GM12892 (cell line): ENCODE results near the gene KLF17.

Source experiments
- POLR2A ChIP-seq: IDR thresholded peaks from 2 replicates; pipeline ENCODE4 v1.6.1; 2011; ENCODE audit warnings: low read depth, low read length, control low read depth
- POLR2AphosphoS5 ChIP-seq: IDR thresholded peaks from 2 replicates; pipeline ENCODE4 v1.6.1; 2011; ENCODE audit warnings: low read depth, low read length, control low read depth
- TAF1 ChIP-seq: IDR thresholded peaks from 2 replicates; pipeline ENCODE4 v1.6.1; 2011; ENCODE audit warnings: low read depth, mild to moderate bottlenecking, control low read depth, low read length, borderline replicate concordance

DNA sequence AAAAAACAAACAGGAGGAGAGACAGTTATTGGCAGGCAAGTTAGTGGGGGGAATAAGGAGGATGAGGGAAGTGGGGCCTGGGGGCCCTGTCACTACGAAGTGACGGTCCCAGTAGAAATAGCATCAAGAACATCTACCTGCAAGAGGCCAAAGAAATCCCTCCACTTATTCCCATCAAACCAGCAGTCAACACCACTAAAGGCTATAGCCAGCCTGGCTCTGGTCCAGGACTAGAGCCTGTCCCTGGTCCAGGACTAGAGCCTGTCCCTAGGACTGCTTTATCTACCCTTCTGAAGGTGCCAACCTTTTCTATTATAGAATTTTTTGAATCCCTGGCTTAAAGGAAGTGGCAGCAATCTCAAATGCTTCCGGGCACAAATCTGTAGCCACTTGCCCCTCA is 19.6 kb downstream of the KLF17 start:
- TF ChIP-seq TAF1 = no peak
- no peak for TF ChIP-seq POLR2A
- TF ChIP-seq POLR2AphosphoS5 = no peak
